ENCODE measurements around the gene NTN4. TPM values are rescaled to one million over a fixed set of nuclear protein-coding genes. Genes with fewer than 3 reads are reported as not detected.

The NTN4 gene
- total RNA-seq = 60.3 and 71.1 TPM in 2 replicates

GRCh38 chr12:95790033-95790916 is at the start of gene NTN4:
Gene NTN4 (minus strand): TSS chr12:95790764. CDS start chr12:95790309, 455 bp downstream.

Other genes with a start within 250 kb of the NTN4 start
- gene USP44, start 239.3 kb downstream of the NTN4 start, total RNA-seq = not detected in 2 replicates
- 5.0 and 11.0 TPM in 2 replicates for gene SNRPF, start 68.2 kb upstream of the NTN4 start, total RNA-seq
- not detected in 2 replicates for gene CCDC38, start 151.8 kb upstream of the NTN4 start, total RNA-seq
- gene AMDHD1, start 152.6 kb upstream of the NTN4 start, total RNA-seq = not detected in 2 replicates
- 0.49 TPM in 1 of 2 replicates, not detected in the other for gene HAL, start 205.6 kb upstream of the NTN4 start, total RNA-seq
- gene LTA4H, start 244.8 kb upstream of the NTN4 start, total RNA-seq = 62.9 and 72.6 TPM in 2 replicates

Data from cardiac atrium fibroblast (primary cell).